HUES48 (cell line): ENCODE results near the gene SLC24A3.

Experiments
- H3K27ac ChIP-seq: one replicate; pipeline ENCODE4 v1.7.0; 2013; ENCODE audit warnings: low read depth, low read length, inconsistent platforms
- H3K27me3 ChIP-seq: 2 replicates; pipeline ENCODE4 v1.6.1; 2013; ENCODE audit warnings: mild to moderate bottlenecking, low read length; ENCODE audit not compliant: control insufficient read depth, insufficient read depth
- H3K36me3 ChIP-seq: 2 replicates; pipeline ENCODE4 v1.6.1; 2013; ENCODE audit warnings: low read length; ENCODE audit not compliant: control insufficient read depth, insufficient read depth
- H3K4me1 ChIP-seq: 2 replicates; pipeline ENCODE4 v1.6.1; 2013; ENCODE audit warnings: mild to moderate bottlenecking, low read length; ENCODE audit not compliant: control insufficient read depth, insufficient read depth
- H3K4me3 ChIP-seq: 2 replicates; pipeline ENCODE4 v1.5.1; 2013; ENCODE audit warnings: mild to moderate bottlenecking, low read depth, low read length
- H3K9ac ChIP-seq: 2 replicates; pipeline ENCODE4 v1.6.1; 2013; ENCODE audit warnings: mild to moderate bottlenecking, low read depth, low read length, moderate library complexity
- H3K9me3 ChIP-seq: 2 replicates; pipeline ENCODE4 v1.6.1; 2013; ENCODE audit warnings: low read length; ENCODE audit not compliant: control insufficient read depth, insufficient read depth

SLC24A3 gene

DNA sequence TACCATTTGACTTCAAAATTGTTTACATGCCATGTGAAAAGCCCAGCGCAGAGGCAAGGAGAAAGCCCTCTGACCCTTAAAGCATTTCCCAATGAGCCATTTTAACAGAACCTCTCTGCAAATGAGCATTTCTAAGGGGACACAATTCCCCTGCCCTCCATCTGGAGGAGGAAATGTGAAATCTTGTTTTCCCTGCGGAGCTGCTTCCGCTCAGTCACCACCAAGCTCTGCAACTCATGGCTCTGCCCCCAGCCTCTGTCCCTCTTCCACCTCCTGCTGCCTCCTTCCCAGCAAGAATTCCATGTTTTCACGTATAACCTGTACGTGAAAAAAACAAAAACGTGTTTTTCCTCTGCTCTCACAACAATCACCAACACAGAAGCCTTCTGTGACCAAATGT, 557.9 kb downstream of the SLC24A3 start:
- peaks cover 11% of the 10 kb centered on the region; the same call in 1 of the 2 replicates for H3K4me1 ChIP-seq

GRCh38 chr20:19771031-19771430, 558.6 kb downstream of the SLC24A3 start:
- H3K27ac ChIP-seq = no peak overlapping the region
- no peak overlapping the region for H3K4me3 ChIP-seq
- no peaks in the 10 kb centered on the region for H3K9me3 ChIP-seq
- no peaks in the 10 kb centered on the region for H3K27me3 ChIP-seq
- peaks cover 16% of the 10 kb centered on the region for H3K4me1 ChIP-seq
- no peaks in the 10 kb centered on the region for H3K36me3 ChIP-seq
- H3K9ac ChIP-seq = no peak overlapping the region

More for the DNA sequence above, 557.9 kb downstream of the SLC24A3 start:
- no peaks in the 10 kb centered on the region for H3K36me3 ChIP-seq
- no peaks in the 10 kb centered on the region for H3K9me3 ChIP-seq
- H3K4me3 ChIP-seq = no peak overlapping the region
- H3K27me3 ChIP-seq = no peaks in the 10 kb centered on the region
- H3K9ac ChIP-seq = no peak overlapping the region
- H3K27ac ChIP-seq = no peak overlapping the region
